Brain microvascular endothelial cell (primary cell): ENCODE results near the gene CIAPIN1.

Source experiments
- DNase-seq: peaks from one replicate; pipeline ENCODE4 v3.0.0-alpha.2; 2020
- H3K27ac ChIP-seq: fragments of 250-450 bp; sonication (Bioruptor Pico); 2 replicates; pipeline ENCODE4 v1.5.1; 2020; ENCODE audit warnings: mild to moderate bottlenecking, moderate library complexity
- H3K27me3 ChIP-seq: fragments of 250-450 bp; sonication (Bioruptor Pico); replicated peaks from 2 replicates; pipeline ENCODE4 v1.5.1; 2020; ENCODE audit warnings: mild to moderate bottlenecking
- H3K36me3 ChIP-seq: fragments of 250-450 bp; sonication (Bioruptor Pico); replicated peaks from 2 replicates; pipeline ENCODE4 v1.5.1; 2020; ENCODE audit warnings: mild to moderate bottlenecking
- H3K4me3 ChIP-seq: 2 replicates; pipeline ENCODE4 v1.5.1; 2011; ENCODE audit warnings: low read depth, mild to moderate bottlenecking, control low read depth, low read length, moderate library complexity
- CTCF ChIP-seq: IDR thresholded peaks from 2 replicates; pipeline ENCODE4 v1.5.1; 2011; ENCODE audit warnings: low read depth, mild to moderate bottlenecking, moderate library complexity, low read length, control low read depth, inconsistent platforms; ENCODE audit errors: missing control alignments
- in situ Hi-C: cut with HindIII; loops from 2 replicates; pipeline ENCODE4 v1.10.0; 2017; ENCODE audit warnings: low sequenced_read_pairs, low pct_ligation_motif_present

CIAPIN1 gene

DNA sequence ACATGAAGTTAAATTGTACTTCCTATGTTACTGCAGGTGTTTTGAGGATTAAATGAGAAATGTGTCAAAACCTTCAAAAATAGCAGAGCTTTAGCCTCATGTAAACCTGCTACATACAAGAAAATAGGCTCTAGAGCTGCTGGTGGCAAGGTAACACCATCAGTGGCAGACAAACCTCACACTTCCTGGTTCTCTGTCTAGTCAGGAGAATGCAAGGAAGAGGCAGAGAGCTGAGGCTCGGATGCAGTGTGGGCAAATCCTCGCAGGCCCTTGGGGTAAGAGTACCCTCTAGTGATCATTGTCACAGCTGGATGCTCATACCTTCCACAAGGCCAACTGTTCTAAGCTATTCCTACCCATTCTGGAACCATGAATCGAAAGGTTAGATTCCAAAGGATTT lies 14.2 kb downstream of the CIAPIN1 start:
- TF ChIP-seq CTCF: no peak
- Histone ChIP-seq H3K27ac (no peak overlapping the region), H3K36me3 (peaks cover 83% of the 10 kb centered on the region), H3K27me3 (no peaks in the 10 kb centered on the region), H3K4me3 (no peak overlapping the region)
- in situ Hi-C loops: no loop called here
- DNase-seq: no peak

DNA sequence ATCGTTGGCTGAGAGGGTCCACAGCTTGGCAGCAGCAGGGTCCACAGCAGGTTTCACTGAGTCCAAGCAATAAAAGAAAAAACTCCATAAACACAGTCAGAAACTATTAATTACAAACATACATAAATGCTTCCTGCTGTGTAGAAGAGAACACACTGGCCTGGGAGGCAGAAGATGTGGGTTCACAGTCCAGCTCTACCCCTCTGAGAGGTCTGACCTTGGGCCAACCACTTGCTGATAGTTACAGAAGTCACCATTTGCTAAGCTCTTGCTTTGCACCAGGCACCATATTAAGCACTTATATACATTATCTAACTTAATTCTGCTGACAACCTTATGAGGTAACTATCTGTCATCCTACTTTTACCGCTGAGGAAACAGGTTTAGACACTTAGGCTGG lies 14.7 kb downstream of the CIAPIN1 start:
- Histone ChIP-seq H3K4me3 (no peak overlapping the region), H3K27me3 (no peaks in the 10 kb centered on the region), H3K36me3 (peaks cover 82% of the 10 kb centered on the region), H3K27ac (no peak overlapping the region)
- DNase-seq: no peak
- TF ChIP-seq CTCF: no peak
- in situ Hi-C loops: no loop called here

- DNase-seq: no peak
- H3K4me3 ChIP-seq: no peak overlapping the region
- no peaks in the 10 kb centered on the region for H3K27me3 ChIP-seq
- no peak overlapping the region for H3K27ac ChIP-seq
- TF ChIP-seq CTCF: no peak
- peaks cover 76% of the 10 kb centered on the region for H3K36me3 ChIP-seq
- in situ Hi-C loops: no loop called here
Measured at GRCh38 chr16:57430955-57431354, 16.2 kb downstream of the CIAPIN1 start.

- H3K27ac ChIP-seq: no peak overlapping the region
- in situ Hi-C loops: no loop called here
- no peak for DNase-seq
- no peak overlapping the region for H3K4me3 ChIP-seq
- TF ChIP-seq CTCF: no peak
- H3K36me3 ChIP-seq: peaks cover 45% of the 10 kb centered on the region
- no peaks in the 10 kb centered on the region for H3K27me3 ChIP-seq
Measured at GRCh38 chr16:57427824-57428223, 19.4 kb downstream of the CIAPIN1 start.

DNA sequence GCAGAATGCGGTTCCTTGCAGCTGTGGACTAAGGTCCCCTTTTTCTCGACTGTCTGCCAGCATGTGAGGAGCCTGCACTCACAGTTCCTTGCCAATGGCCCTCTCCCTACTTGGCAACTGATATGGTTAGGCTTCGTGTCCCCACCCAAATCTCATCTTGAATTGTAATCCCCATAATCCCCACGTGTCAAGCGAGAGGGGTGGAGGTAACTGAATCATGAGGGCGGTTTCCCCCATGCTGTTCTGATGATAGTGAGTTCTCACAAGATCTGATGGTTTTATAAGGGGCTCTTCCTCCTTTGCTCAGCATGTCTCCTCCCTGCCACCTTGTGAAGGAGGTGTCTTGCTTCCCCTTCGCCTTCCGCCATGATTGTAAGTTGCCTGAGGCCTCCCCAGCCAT lies 19.9 kb downstream of the CIAPIN1 start:
- Histone ChIP-seq H3K4me3 (no peak overlapping the region), H3K36me3 (peaks cover 40% of the 10 kb centered on the region), H3K27ac (no peak overlapping the region), H3K27me3 (no peaks in the 10 kb centered on the region)
- no peak for TF ChIP-seq CTCF
- in situ Hi-C loops: no loop called here
- DNase-seq: no peak

DNA sequence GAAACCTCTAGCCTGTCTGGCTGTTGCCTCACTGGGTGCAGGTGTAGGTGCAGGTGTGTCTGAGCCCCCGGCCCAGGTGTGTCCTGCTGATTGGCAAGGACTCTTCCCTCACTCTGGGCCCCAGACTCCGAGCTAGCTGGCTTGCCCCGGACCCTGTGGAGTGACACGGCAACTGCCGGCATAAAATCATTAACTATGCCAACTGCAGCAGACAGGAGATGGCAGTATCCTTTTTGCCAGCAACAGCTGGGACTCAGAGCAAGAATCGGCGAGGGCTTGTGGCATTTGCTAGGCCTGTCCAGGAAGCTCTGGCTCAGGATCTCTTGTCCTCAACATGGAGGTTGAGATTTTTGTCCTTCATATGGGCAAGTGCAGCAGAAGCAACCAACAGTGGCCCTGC lies 20.8 kb downstream of the CIAPIN1 start:
- no peaks in the 10 kb centered on the region for H3K27me3 ChIP-seq
- DNase-seq: no peak
- peaks cover 34% of the 10 kb centered on the region for H3K36me3 ChIP-seq
- TF ChIP-seq CTCF: no peak
- H3K4me3 ChIP-seq: no peak overlapping the region
- H3K27ac ChIP-seq: no peak overlapping the region
- in situ Hi-C loops: no loop called here
